HepG2 (cell line): ENCODE results near the gene FUCA2. TPM values are rescaled to one million over a fixed set of nuclear protein-coding genes. Genes with fewer than 3 reads are reported as not detected.

Experiments used
- BRCA1 ChIP-seq: sonication (generic); formaldehyde crosslinking; IDR thresholded peaks from 2 replicates; pipeline ENCODE4 v1.4.0; 2020; ENCODE audit warnings: missing genetic modification reagents
- CC2D1A ChIP-seq: sonication (generic); formaldehyde crosslinking; IDR thresholded peaks from 2 replicates; pipeline ENCODE4 v1.8.1; 2023; ENCODE audit warnings: mild to moderate bottlenecking, missing genetic modification reagents
- GLI4 ChIP-seq: sonication (generic); formaldehyde crosslinking; IDR thresholded peaks from 2 replicates; pipeline ENCODE4 v1.5.1; 2020; ENCODE audit warnings: missing genetic modification reagents, mild to moderate bottlenecking, moderate library complexity, borderline replicate concordance
- HNF4A ChIP-seq: sonication (generic); formaldehyde crosslinking; IDR thresholded peaks from 2 replicates; pipeline ENCODE4 v1.4.0; 2020; ENCODE audit warnings: missing genetic modification reagents
- KLF12 ChIP-seq: sonication (generic); formaldehyde crosslinking; IDR thresholded peaks from 2 replicates; pipeline ENCODE4 v1.4.0; 2020; ENCODE audit warnings: missing genetic modification reagents, borderline replicate concordance
- SP1 ChIP-seq, 2 experiments: fragments of 450-650 bp in 1 of 2; sonication (generic) in 1 of 2; formaldehyde crosslinking in 1 of 2; IDR thresholded peaks; 2 replicates each; pipeline versions ENCODE4 v1.4.0 to v1.6.1; 2016 to 2020; ENCODE audit warnings: missing genetic modification reagents in 1 of 2
- XBP1 ChIP-seq: sonication (generic); formaldehyde crosslinking; IDR thresholded peaks from 2 replicates; pipeline ENCODE4 v1.5.0; 2020; ENCODE audit warnings: missing genetic modification reagents
- ZNF263 ChIP-seq: sonication (generic); formaldehyde crosslinking; IDR thresholded peaks from 2 replicates; pipeline ENCODE4 v1.4.0; 2020; ENCODE audit warnings: missing genetic modification reagents
- ZNF616 ChIP-seq: sonication (generic); formaldehyde crosslinking; IDR thresholded peaks from 2 replicates; pipeline ENCODE4 v1.5.0; 2020; ENCODE audit warnings: low read depth, mild to moderate bottlenecking, missing genetic modification reagents
- polyA plus RNA-seq, 8 experiments: library from polyadenylated mRNA; depleted of rRNA in 3 of 8; stranded (reverse) in 7 of 8; unstranded in 1 of 8; fragments of >200 nt; fragmentation: Illumina TruSeq in 4 of 8; extraction: Trizol in 4 of 8; gene quantifications; 2 replicates each; pipeline versions ENCODE4 v1.2.1 to v1.2.3, GENCODE V29; 2011 to 2016; ENCODE audit warnings: low read depth in 4 of 8, missing spikeins in 1 of 8, mixed read lengths in 1 of 8; ENCODE audit not compliant: insufficient read depth in 1 of 8
- total RNA-seq, 5 experiments: library from RNA; depleted of rRNA; stranded (reverse); fragments of >200 nt; fragmentation: Illumina TruSeq; extraction: Trizol; gene quantifications; 2 replicates each; pipeline ENCODE4 v1.2.3, GENCODE V29; 2016; ENCODE audit warnings: low read depth in 1 of 5
- TF ChIP-seq, protein P1 (sequence below): sonication (generic); formaldehyde crosslinking; IDR thresholded peaks from 2 replicates; pipeline ENCODE4 v1.5.0; 2020; ENCODE audit warnings: mild to moderate bottlenecking, missing genetic modification reagents, borderline replicate concordance
- TF ChIP-seq, protein P2 (sequence below): IDR thresholded peaks from 2 replicates; pipeline ENCODE4 v1.6.1; 2018; ENCODE audit warnings: missing genetic modification reagents
- TF ChIP-seq, protein P3 (sequence below): fragments of 450-650 bp; IDR thresholded peaks from 2 replicates; pipeline ENCODE4 v1.6.1; 2017
- TF ChIP-seq, protein P4 (sequence below): sonication (generic); formaldehyde crosslinking; IDR thresholded peaks from 2 replicates; pipeline ENCODE4 v1.4.0; 2020; ENCODE audit warnings: missing genetic modification reagents

Gene FUCA2
- total and polyA plus RNA-seq, 2 of the 13 experiments (the other 11 are each of a cell fraction or from before 2014, with no cell fraction given), result 87.4 to 144 TPM

DNA sequence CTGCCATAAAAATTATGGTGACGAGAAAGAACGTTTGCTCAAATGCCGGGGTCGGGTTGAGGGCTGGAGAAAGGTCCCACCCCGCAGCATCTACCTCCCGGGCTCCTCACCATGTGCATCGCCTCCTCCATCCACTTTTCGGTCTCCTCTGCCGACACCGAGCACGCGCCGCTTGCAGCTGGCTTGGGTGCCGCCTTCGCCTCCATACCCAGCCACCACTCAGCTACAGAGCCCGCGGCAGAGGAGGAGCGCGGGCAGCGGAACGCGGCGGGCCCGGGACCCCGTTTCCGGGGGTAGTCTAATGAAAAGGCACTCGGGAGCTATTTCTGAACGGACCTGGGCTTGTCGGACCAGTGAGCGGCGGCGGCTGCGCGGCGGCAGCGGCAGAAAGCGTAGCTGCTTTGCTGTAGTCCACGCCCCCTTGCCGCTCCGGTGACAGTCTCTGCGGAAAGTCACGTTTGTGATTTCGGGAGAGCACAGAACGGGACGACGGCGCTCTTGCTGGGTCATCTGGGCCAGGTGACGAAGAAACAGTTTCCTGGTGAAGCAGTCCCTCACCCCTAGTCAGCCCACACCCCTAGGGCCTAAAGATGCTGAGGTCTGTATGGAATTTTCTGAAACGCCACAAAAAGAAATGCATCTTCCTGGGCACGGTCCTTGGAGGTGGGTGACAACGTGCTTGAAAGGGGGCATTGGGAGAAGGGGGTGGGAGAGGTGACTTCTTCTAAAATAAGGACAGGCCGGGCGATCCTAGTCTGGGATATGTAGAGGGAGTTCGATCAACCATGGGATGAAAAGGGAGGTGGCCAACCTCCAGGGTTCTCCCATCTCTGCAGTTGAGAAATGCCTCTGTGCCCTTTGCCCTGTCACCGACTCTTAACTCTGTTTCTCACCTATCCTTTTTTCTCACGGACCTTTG is 60.8 kb downstream of the FUCA2 start, which contains the start of the genes ADAT2 and PEX3 (continued):
- TF ChIP-seq, protein P1, sequence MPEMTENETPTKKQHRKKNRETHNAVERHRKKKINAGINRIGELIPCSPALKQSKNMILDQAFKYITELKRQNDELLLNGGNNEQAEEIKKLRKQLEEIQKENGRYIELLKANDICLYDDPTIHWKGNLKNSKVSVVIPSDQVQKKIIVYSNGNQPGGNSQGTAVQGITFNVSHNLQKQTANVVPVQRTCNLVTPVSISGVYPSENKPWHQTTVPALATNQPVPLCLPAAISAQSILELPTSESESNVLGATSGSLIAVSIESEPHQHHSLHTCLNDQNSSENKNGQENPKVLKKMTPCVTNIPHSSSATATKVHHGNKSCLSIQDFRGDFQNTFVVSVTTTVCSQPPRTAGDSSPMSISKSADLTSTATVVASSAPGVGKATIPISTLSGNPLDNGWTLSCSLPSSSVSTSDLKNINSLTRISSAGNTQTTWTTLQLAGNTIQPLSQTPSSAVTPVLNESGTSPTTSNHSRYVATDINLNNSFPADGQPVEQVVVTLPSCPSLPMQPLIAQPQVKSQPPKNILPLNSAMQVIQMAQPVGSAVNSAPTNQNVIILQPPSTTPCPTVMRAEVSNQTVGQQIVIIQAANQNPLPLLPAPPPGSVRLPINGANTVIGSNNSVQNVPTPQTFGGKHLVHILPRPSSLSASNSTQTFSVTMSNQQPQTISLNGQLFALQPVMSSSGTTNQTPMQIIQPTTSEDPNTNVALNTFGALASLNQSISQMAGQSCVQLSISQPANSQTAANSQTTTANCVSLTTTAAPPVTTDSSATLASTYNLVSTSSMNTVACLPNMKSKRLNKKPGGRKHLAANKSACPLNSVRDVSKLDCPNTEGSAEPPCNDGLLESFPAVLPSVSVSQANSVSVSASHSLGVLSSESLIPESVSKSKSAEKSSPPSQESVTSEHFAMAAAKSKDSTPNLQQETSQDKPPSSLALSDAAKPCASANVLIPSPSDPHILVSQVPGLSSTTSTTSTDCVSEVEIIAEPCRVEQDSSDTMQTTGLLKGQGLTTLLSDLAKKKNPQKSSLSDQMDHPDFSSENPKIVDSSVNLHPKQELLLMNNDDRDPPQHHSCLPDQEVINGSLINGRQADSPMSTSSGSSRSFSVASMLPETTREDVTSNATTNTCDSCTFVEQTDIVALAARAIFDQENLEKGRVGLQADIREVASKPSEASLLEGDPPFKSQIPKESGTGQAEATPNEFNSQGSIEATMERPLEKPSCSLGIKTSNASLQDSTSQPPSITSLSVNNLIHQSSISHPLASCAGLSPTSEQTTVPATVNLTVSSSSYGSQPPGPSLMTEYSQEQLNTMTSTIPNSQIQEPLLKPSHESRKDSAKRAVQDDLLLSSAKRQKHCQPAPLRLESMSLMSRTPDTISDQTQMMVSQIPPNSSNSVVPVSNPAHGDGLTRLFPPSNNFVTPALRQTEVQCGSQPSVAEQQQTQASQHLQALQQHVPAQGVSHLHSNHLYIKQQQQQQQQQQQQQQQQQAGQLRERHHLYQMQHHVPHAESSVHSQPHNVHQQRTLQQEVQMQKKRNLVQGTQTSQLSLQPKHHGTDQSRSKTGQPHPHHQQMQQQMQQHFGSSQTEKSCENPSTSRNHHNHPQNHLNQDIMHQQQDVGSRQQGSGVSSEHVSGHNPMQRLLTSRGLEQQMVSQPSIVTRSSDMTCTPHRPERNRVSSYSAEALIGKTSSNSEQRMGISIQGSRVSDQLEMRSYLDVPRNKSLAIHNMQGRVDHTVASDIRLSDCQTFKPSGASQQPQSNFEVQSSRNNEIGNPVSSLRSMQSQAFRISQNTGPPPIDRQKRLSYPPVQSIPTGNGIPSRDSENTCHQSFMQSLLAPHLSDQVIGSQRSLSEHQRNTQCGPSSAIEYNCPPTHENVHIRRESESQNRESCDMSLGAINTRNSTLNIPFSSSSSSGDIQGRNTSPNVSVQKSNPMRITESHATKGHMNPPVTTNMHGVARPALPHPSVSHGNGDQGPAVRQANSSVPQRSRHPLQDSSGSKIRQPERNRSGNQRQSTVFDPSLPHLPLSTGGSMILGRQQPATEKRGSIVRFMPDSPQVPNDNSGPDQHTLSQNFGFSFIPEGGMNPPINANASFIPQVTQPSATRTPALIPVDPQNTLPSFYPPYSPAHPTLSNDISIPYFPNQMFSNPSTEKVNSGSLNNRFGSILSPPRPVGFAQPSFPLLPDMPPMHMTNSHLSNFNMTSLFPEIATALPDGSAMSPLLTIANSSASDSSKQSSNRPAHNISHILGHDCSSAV (CRISPR knock-in tag), result peak; percentile 98
- TF ChIP-seq KLF12 (CRISPR knock-in tag), result peak; percentile 98
- no peak for TF ChIP-seq GLI4 (CRISPR knock-in tag)
- TF ChIP-seq BRCA1 (CRISPR knock-in tag), result no peak
- TF ChIP-seq, protein P2, sequence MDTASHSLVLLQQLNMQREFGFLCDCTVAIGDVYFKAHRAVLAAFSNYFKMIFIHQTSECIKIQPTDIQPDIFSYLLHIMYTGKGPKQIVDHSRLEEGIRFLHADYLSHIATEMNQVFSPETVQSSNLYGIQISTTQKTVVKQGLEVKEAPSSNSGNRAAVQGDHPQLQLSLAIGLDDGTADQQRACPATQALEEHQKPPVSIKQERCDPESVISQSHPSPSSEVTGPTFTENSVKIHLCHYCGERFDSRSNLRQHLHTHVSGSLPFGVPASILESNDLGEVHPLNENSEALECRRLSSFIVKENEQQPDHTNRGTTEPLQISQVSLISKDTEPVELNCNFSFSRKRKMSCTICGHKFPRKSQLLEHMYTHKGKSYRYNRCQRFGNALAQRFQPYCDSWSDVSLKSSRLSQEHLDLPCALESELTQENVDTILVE (CRISPR knock-in tag), result peak; percentile 99
- peak; percentile 87; the same call in 1 of the 2 replicates for TF ChIP-seq ZNF616 (CRISPR knock-in tag)
- TF ChIP-seq HNF4A, result peak; percentile 44
- TF ChIP-seq, protein P3, sequence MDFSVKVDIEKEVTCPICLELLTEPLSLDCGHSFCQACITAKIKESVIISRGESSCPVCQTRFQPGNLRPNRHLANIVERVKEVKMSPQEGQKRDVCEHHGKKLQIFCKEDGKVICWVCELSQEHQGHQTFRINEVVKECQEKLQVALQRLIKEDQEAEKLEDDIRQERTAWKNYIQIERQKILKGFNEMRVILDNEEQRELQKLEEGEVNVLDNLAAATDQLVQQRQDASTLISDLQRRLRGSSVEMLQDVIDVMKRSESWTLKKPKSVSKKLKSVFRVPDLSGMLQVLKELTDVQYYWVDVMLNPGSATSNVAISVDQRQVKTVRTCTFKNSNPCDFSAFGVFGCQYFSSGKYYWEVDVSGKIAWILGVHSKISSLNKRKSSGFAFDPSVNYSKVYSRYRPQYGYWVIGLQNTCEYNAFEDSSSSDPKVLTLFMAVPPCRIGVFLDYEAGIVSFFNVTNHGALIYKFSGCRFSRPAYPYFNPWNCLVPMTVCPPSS, result no peak
- TF ChIP-seq, protein P4, sequence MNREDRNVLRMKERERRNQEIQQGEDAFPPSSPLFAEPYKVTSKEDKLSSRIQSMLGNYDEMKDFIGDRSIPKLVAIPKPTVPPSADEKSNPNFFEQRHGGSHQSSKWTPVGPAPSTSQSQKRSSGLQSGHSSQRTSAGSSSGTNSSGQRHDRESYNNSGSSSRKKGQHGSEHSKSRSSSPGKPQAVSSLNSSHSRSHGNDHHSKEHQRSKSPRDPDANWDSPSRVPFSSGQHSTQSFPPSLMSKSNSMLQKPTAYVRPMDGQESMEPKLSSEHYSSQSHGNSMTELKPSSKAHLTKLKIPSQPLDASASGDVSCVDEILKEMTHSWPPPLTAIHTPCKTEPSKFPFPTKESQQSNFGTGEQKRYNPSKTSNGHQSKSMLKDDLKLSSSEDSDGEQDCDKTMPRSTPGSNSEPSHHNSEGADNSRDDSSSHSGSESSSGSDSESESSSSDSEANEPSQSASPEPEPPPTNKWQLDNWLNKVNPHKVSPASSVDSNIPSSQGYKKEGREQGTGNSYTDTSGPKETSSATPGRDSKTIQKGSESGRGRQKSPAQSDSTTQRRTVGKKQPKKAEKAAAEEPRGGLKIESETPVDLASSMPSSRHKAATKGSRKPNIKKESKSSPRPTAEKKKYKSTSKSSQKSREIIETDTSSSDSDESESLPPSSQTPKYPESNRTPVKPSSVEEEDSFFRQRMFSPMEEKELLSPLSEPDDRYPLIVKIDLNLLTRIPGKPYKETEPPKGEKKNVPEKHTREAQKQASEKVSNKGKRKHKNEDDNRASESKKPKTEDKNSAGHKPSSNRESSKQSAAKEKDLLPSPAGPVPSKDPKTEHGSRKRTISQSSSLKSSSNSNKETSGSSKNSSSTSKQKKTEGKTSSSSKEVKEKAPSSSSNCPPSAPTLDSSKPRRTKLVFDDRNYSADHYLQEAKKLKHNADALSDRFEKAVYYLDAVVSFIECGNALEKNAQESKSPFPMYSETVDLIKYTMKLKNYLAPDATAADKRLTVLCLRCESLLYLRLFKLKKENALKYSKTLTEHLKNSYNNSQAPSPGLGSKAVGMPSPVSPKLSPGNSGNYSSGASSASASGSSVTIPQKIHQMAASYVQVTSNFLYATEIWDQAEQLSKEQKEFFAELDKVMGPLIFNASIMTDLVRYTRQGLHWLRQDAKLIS (CRISPR knock-in tag), result peak; percentile 81; the same call in 1 of the 2 replicates
- no peak for TF ChIP-seq CC2D1A (CRISPR knock-in tag)
- TF ChIP-seq XBP1 (CRISPR knock-in tag), result no peak; the same call in none of the 2 replicates
- TF ChIP-seq ZNF263 (CRISPR knock-in tag), result peak; percentile 83
- TF ChIP-seq SP1 (IDR thresholded peaks at IDR 0.05), result no peak
- peak; percentile 97 for TF ChIP-seq SP1 (CRISPR knock-in tag; IDR thresholded peaks at IDR 0.05)
